ENCODE measurements around the gene GALNT10.

GALNT10 gene

DNA sequence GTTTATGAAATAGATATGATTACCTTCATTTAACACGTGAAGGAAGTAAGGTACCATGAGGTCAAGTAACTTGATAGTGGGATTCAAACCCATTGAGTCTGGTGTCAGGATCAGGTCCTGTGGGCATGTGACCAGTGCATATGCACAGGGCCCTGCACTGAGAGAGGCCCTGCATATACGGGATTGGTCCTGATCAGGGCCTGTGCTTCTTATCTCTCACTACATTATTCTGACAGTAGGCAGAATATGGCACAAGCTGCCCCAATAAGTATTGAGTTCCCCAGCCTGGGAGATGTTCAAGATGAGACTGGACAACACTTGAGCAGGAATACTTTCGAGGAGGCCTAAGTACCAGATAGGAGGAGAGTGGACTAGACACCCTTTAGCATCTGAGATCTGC lies 44.0 kb downstream of the GALNT10 start:
- DNase-seq (ENCODE audit: low spot score), result no peak

DNA sequence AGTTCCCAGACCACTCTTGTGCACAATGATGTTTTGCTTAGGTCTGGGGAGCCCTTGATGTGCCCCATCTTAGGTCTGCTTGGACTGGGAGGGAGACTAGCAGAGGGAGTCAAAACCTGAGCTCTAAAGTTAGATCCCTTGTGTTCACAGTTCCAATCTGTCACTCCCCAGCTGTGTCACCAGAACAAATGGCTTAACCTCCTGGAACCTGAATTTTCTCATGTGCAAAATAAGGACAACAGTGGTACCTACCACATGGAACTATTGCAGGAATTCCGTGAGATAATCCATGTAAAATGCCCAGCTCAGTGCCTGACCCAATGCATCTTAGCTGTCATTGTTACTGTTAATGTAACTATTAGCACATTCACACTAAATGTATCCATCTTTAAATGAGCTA lies 45.5 kb downstream of the GALNT10 start:
- no peak for DNase-seq (ENCODE audit: low spot score)

DNA sequence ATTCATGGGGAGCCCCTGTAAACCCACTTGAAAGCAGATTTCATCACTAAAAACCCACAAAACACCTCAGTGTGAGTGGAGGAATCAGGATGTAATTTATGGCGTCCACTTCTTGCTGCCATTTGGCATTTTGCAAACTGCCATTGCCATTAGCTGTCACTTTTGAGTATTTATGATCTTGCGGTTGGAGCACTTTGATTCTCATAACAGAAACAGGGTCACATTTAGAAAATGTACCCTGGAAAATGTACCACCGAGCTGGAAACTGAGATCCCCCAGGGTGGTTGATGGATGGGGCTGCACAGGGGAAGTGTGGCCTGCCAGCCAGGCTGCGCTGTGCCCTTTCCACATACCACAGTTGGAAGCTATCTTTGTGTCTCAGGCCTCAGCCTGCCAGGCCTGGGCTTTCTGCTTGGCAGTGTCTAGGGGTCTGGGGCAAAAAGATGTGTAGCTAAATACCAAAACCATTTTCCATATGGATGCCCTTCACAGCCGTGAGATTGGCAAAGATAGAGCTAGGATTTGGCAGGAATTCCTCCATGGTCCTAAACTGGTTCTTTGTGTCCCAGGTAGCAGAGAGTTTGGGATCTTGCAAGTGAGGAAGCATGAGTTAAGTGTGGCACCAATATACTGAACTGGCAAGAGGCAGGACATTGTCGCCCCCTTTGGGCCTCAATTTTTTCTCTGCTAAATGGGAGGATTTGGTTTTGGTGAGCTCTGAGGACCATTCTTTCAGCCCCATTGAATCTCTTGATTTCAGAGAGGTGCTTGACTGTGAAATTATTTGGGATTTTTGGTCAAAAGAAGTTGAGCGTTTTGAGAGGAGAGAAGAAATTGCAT lies 46.2 kb downstream of the GALNT10 start:
- no peak for DNase-seq (ENCODE audit: low spot score)

DNA sequence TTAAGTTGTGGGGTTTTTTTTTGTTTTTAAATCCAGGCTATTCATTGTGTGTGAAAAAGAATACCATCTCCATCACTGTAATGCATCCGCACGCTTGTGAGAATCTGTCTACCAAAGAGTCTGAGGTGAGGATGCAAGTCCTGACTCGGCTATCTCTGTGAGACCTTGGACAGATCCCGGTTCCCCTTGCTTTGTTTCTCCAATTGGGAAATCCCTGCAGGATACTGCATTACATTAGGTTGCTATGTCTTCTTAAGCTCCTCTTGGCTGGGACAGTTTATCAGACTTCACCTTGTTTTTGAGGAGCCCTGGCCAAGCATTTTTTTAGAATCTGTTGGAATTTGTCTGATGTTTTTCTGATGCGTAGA lies 46.8 kb downstream of the GALNT10 start:
- no peak for DNase-seq (ENCODE audit: low spot score)

DNA sequence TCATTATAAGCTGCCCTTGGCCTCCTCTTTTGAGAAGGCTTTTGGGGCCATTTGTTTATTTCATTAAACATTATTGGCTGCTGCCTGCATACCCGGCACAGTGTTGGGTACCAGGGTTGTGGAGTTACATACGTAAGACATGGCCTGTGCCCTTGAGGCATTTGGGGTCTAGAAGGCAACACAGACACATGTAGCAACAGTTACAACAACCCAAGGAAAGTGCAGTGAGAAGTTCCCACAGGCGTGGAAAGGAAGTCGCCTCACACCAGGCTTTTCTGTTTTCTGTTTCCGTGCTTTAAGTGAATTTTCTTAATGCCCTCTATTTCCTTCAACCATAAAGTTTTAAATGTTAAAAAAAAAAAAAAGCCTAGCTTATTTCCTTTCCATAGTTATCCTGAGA lies 47.4 kb downstream of the GALNT10 start:
- no peak for DNase-seq (ENCODE audit: low spot score)

DNA sequence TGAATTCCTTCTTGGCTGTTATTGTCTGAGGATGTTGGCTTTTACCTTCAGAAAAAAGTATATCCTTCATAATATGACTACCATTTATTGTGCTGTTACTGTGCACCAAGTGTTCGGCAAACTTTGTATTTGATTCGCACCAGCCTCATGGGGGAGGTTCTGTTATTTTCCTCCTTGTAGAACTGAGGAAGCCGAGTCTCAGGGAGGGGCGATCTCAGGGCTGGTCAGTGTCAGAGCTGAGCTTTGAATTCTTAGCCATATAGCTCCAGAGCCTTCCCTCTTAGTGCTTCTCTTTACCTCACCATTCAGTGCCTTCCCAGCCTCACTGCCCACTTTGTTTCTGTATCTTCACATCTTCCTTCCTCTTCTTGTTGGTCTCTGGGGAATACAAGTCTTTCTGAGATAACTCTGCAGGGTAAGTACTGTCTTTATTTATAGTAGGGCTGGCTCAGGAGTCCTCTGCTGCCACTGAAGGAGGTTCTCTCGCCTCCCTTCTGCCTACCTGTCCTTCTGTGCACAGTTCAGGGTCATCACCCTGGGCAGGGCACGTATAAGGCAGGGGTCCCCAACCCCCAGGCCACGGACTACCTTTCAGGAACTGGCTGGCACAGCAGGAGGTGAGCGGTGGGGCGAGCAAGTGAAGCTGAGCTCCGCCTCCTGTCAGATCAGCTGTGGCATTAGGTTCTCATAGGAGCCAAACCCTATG lies 48.4 kb downstream of the GALNT10 start:
- no peak for DNase-seq (ENCODE audit: low spot score)

DNA sequence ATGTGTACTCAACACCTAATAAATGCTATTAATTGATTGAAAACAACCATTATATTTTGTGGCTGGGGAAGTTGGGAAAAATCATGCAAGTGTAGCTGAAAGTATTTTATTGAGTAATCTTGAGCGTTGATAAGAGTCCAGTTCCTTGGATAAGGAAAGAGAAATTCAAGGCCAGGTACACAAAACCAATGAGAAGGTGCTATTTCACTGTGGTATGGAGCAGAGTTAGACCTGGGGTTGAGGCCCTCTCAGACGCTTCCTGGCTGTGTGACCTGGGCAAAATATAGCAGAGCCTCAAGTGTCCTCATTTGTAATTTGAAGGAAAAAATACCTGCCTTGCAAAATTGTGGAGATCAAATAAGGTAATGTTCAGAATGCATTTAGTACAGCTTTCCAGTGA lies 50.1 kb downstream of the GALNT10 start:
- DNase-seq (ENCODE audit: low spot score), result no peak

DNA sequence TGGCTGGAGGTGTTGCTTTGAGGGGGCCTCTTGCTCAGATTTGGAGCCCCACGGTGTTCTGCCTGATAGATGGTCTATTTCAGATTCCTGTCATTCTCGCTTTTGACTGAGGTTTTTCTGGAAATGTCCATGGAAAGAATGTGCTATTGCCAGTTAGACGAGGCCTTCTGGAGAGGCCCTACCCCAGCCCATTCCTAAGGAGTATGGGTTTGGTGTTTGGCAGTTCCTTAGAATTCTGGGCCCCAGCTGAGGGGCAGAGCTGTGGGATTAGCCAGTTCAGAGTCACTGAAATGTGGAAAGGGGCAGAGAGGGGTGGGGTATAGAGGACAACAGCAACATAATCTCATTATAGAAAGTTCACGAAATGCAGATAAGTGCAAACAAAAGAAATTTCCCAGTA lies 50.5 kb downstream of the GALNT10 start:
- DNase-seq (ENCODE audit: low spot score), result no peak

DNA sequence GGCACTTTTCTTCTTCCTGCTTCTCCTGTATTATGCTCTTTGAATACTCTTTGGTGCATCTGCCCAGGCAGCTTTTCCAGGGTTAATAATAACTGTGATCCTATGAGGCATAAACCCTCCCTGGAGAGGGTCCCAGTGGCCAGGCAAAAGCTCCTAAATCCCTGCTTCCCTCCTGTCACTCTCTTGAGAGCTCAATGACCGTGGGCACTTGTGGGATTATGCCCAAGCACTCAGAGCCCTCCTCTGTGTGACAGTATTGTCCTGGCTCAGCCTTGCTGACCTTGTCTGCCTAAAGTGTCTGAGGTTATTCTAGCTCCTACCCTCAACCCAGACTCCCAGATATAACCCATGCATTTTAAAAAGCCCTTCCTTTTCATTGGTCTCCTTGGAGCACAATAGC lies 51.9 kb downstream of the GALNT10 start:
- no peak for DNase-seq (ENCODE audit: low spot score)

DNA sequence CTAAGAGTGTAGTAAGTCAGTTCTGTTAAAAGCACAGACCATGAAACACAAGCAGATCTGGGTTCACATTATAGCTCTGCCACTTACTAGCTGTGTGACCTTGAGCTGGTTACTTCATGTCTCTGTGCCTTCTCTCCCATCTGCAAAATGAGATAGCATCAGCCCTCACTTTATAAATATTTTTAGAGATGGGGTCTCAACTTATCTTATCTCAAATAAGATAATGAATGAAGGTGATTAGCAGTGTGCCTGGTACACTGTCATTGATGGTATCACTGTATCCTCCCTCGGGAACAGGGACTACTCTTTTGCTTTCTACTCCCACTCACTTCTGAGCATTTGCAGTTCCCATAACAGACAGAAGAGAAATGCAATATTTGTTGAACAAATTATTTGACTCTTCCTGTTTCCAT lies 52.4 kb downstream of the GALNT10 start:
- no peak for DNase-seq (ENCODE audit: low spot score)

DNA sequence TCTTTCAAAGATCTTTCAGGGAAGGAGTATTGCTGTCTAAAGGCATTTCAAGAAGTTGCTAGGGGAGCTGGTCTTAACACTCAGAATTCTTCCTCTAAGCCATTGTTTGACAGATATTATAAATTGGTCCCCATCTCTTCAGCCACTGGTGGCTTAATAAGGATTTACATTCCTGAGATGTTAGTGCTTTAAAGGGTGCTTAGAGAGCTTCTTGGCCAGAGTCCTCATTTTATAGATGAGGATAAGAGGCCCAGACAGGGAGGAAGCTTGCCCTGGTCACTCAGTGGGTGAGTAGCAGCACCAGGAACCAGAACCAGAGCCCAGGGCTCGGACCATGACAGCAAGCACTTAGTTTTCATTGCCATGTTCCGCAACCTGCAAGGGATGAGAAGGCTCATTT lies 53.2 kb downstream of the GALNT10 start:
- DNase-seq (ENCODE audit: low spot score), result no peak

DNA sequence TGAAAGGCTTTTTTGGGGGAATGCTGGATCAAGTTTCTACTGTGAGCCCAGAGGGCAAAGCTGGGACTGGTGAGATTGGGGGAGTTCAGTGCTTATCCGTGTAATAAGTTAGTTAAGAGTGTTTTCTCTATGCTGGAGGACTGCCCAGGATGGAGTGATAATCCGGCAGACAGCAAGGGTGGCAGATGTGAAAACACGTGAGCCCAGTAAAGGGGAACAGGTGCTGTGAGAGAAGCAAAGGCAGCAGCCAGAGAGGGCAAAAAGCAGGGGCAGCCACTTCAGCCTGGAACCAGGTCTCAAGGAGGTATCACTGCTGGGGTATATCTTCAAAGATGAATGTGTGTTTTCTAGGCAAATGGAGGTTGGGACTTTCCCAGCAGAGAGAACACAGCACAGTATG lies 53.9 kb downstream of the GALNT10 start:
- no peak for DNase-seq (ENCODE audit: low spot score)

DNA sequence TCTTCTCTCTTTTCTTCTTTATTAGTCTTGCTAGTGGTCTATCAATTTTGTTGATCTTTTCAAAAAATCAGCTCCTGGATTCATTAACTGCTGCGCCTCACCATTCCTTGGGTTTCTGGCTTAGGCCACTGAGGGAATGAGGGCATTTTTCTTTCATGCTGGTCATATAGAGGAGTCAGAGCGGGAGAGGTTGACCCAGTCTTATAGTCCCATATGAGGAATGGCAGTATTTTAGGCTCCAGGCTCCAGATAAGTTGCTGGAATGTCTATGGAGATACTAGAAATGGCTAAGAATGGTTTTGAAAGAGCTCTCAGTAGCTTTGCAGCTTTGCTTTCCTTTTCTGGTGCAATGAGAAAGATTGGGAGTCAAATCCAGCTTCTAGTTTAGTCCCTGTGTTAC lies 58.2 kb downstream of the GALNT10 start:
- DNase-seq (ENCODE audit: low spot score), result no peak

DNA sequence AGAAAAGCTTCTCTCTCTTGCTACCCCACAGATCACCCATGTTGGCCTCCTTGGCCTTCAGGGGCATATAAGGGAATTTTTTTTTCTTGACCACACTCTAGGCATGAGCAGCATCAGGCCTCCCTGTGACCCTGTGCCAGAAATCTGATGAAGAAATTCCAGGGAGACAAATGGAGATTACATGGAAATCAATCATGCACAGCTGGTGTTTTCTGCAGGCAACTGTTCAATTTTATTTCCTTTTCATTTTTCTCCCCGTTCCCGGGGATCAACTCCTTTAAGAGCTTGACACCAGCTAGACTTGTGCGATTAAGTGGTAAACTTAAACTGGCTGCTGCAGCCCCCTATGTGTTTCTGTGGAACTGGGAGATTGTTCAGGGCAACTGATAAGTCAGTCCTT lies 59.3 kb downstream of the GALNT10 start:
- no peak for DNase-seq (ENCODE audit: low spot score)

DNA sequence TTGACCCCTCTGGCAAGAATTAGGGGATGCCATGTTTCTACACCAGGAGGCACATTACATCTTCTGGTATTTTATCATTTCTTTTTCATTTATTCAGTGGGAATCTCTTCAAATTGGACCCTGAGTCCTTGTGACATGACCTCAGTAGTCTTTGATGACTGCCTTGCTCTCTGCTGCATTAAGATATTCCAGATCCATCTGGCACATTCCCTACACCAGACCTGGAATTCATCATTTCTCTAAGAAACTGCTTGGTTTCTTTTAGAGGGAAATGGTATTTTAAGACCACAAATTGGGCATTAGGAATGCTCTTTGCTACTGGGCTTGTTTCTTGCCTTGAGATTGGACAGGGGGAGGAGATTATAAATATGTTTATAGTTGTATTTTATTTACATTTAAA lies 61.0 kb downstream of the GALNT10 start:
- no peak for DNase-seq (ENCODE audit: low spot score)

DNA sequence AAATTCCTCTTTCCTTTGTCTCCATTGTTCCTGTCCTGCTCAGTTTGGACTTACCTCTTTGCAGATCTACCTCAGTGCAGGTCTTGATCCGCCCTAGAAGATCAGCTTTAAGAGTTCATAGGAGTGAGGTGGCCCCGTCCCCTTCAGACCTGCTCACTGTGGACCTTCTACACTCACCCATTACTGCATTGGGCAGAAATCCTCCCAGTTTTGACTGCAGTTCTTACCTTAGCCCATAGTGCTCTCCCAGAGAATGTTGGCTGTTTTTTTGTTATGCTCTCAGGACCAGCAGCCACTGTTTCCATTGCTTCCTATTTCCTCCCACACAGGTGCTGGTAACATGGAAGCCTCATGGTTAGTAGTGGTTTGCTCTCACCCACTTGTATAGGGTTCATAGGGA lies 63.3 kb downstream of the GALNT10 start:
- no peak for DNase-seq (ENCODE audit: low spot score)

DNA sequence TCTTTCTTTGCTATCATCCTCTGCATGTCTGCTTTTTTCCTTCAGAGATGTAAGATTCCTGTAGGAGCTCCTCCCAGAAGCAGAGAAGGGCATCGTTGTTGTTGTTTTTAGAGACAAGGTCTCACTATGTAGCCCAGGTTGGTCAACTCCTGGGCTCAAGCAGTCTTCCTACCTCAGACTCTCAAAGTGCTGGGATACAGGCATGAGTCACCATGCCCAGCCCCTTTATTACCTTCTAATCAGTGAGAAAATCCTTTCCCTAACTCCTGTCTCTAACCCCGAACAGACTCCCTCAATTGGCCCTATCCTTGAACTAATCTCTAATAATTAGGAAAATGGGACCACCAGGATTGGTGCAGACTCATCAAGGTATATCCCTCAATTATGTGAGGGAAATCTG lies 64.4 kb downstream of the GALNT10 start:
- no peak for DNase-seq (ENCODE audit: low spot score)

DNA sequence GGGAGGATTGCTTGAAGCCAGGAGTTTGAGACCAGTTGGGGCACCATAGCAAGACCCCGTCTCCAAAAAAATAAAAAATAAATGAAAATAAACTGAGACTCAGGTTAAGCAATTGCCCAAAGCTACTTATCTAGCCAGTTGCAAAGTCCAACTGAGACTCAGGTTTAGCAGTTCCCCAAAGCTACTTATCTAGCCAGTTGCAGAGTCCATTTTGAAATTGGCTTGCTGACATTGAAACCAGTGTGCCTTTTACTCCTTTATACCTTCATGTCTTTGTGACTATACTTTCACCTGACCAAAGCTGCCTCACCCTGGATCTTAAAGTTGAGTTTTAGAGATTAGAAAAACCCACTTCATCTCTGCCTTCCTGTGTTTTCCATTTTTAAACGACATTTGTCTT lies 66.5 kb downstream of the GALNT10 start:
- no peak for DNase-seq (ENCODE audit: low spot score)

DNA sequence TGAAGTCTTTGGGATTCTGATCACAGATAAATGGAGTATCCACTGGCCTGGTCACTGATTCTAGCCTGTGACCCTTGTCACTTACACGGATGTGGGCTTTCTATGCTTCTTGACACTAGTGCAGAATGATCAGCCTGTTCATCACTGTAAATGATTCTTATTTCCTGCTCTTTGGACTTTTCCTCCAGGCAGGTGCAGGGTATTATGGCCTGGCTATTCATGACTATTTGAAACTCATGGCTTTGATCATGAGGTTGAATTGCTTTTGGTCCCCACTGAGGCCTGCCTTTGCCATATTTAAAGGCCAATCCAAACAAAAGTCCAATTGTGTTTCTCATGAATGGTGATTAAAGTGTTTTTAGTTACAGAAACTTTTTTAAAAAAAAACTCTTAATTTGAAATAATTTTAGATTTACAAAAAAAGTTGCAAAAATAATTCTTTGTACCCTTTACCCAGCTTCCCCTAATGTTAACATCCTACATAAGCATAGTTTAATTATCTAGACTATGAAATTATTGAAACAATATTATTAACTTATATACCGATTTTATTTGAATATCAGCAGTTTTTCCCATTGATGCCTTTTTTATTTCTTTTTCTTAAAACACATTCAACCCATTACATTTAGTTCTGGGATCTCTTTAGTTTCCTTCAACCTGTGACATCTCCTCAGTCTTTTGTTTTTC lies 68.1 kb downstream of the GALNT10 start:
- DNase-seq (ENCODE audit: low spot score), result no peak

DNA sequence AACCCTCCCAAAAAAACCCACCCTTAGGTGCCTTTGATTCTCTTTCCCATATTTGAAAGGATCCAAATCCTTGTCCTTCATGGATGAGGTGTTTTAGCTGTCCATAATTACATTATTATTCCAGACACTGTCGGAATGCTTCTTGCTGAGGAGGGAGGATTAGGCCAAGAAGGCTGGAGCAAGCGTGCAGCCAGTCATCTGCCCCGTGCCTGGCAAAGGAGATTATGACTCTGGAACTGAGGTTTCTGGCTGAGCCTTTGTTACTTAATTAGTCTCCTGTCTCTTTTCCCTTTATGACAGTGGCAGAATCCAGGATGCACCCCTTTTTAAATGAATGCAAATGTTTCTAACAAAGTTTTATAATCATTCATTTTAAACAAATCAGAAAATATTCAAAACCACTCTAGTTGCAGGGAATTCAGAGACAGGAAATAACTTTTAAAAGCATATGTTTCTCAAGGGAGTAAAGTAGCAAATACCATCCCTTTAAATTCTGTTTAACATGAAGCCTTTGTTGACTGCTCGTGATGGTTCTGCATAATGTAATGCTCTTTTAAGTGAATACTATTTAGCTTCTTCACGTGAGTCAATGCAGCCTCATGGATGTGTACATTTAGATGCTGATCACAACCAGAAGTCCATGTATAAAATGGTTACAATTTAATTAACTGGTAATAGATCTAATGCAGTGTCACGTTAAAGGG lies 69.8 kb downstream of the GALNT10 start:
- no peak for DNase-seq (ENCODE audit: low spot score)

DNA sequence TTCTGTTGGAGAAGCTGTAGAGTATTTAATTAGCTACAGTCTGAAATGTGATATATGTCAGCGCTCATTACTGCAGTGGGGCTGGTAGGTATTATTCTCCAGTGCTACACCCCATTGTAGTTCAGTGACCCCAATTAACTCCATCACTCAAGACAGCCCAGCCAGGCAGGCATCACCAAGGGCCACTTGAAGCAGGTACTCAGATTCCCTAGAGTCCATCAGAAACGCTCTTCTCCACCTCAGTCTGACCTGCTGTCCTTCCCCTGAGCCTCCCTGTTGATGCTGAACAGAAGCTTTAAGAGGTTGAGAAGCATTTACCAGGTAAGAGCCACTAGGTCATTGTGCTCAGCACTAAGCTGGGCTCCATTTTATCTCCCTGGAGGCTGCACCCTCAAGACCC lies 71.8 kb downstream of the GALNT10 start:
- no peak for DNase-seq (ENCODE audit: low spot score)

DNA sequence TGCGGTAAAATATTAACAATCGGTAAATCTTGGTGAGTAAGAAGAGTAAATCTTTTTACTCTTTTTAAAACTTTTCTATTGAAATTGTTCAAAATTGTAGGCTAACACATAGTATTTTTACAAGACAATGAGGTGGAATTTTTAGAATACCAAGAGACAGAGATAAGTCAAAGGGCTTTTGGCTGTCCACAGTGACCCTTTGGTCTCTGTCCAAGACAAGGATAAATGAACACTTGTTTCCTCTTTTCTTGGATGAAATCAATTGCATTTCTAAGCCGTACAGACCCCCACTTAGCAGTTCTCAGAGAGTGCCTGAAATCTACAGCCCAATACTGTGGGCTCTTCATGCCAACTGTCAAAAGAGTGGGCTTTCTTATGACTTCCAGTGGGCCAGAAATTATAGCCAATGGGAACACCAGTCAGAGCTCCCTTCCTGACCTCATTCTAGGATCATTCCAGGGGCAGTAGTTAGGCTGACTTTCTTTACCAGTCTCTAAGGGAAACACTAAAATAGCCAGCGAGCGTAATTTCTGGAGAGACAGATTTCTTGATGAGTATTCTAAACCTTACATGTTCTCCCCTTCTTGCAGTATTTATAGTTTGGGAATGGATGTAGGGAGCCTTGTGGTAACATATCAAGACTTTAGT lies 74.1 kb downstream of the GALNT10 start:
- DNase-seq (ENCODE audit: low spot score), result no peak
